Adrenal gland (tissue), 5 donors: Measurements from ENCODE around the gene OPCML.

Source experiments
- POLR2A ChIP-seq, 2 donors: fragments of 450-650 bp; IDR thresholded peaks; one replicate each; pipeline ENCODE4 v1.6.1; 2017; ENCODE audit warnings: antibody characterized with exemption in 2 of 2, mild to moderate bottlenecking in 2 of 2, moderate library complexity in 1 of 2
- TF ChIP-seq, protein P1 (sequence below), 6 experiments: fragments of 450-650 bp in 4 of 6; fragments of 200-600 bp in 2 of 6; sonication (generic) in 1 of 6; IDR thresholded peaks; 1 replicate in 5 of 6; 2 replicates in 1 of 6; pipeline versions ENCODE4 v1.5.1 to v1.8.0; 2016 to 2021; ENCODE audit warnings: antibody characterized with exemption in 6 of 6, mild to moderate bottlenecking in 2 of 6, moderate library complexity in 1 of 6
- donor health status: DM: no; HTN: no; CAD: no.

- TF ChIP-seq, protein P1, sequence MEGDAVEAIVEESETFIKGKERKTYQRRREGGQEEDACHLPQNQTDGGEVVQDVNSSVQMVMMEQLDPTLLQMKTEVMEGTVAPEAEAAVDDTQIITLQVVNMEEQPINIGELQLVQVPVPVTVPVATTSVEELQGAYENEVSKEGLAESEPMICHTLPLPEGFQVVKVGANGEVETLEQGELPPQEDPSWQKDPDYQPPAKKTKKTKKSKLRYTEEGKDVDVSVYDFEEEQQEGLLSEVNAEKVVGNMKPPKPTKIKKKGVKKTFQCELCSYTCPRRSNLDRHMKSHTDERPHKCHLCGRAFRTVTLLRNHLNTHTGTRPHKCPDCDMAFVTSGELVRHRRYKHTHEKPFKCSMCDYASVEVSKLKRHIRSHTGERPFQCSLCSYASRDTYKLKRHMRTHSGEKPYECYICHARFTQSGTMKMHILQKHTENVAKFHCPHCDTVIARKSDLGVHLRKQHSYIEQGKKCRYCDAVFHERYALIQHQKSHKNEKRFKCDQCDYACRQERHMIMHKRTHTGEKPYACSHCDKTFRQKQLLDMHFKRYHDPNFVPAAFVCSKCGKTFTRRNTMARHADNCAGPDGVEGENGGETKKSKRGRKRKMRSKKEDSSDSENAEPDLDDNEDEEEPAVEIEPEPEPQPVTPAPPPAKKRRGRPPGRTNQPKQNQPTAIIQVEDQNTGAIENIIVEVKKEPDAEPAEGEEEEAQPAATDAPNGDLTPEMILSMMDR (IDR thresholded peaks at IDR 0.05), result no peak
- TF ChIP-seq POLR2A (IDR thresholded peaks at IDR 0.05), result no peak
Observed at GRCh38 chr11:133078012-133078411, 454.3 kb downstream of the OPCML start.
